Endothelial cell (in vitro differentiated cells): Measurements from ENCODE around the gene NUDT16L1. TPM values are rescaled to one million over a fixed set of nuclear protein-coding genes. Genes with fewer than 3 reads are reported as not detected.

Experiments used
- DNase-seq: peaks from one replicate; pipeline ENCODE4 v3.0.0; 2021; ENCODE audit warnings: low spot score
- H3K27ac Mint-ChIP-seq: one replicate; pipeline ENCODE4 v1.8.0; 2021; ENCODE audit warnings: mixed read lengths, inconsistent platforms; ENCODE audit not compliant: unreplicated experiment
- H3K27me3 Mint-ChIP-seq: one replicate; pipeline ENCODE4 v1.8.0; 2021; ENCODE audit warnings: mild to moderate bottlenecking, moderate library complexity, mixed read lengths, inconsistent platforms; ENCODE audit not compliant: unreplicated experiment
- H3K36me3 Mint-ChIP-seq: one replicate; pipeline ENCODE4 v1.8.0; 2021; ENCODE audit warnings: mild to moderate bottlenecking, low read depth, mixed read lengths, inconsistent platforms; ENCODE audit not compliant: unreplicated experiment
- H3K4me1 Mint-ChIP-seq: one replicate; pipeline ENCODE4 v1.8.0; 2021; ENCODE audit warnings: mild to moderate bottlenecking, mixed read lengths, inconsistent platforms; ENCODE audit not compliant: unreplicated experiment
- H3K4me3 Mint-ChIP-seq: one replicate; pipeline ENCODE4 v1.8.0; 2021; ENCODE audit warnings: mild to moderate bottlenecking, mixed read lengths, inconsistent platforms; ENCODE audit not compliant: unreplicated experiment
- H3K9me3 Mint-ChIP-seq: one replicate; pipeline ENCODE4 v1.8.0; 2021; ENCODE audit warnings: mixed read lengths, inconsistent platforms; ENCODE audit not compliant: unreplicated experiment
- total RNA-seq: library from RNA; stranded (reverse); fragmentation: NEBNext Ultra II Directional; extraction: Animal tissue kit (Norgen Biotek cat#: 25700); gene quantifications from one replicate; pipeline ENCODE4 v1.2.1, GENCODE V29; 2021; ENCODE audit not compliant: unreplicated experiment
- TF ChIP-seq, protein P1 (sequence below): fragments of 200-600 bp; sonication (generic); IDR thresholded peaks from one replicate; pipeline ENCODE4 v1.5.0; 2021; ENCODE audit warnings: antibody characterized with exemption; ENCODE audit not compliant: unreplicated experiment

Gene NUDT16L1
- total RNA-seq, 1 donor from 2014 or later: 43.1 TPM

DNA sequence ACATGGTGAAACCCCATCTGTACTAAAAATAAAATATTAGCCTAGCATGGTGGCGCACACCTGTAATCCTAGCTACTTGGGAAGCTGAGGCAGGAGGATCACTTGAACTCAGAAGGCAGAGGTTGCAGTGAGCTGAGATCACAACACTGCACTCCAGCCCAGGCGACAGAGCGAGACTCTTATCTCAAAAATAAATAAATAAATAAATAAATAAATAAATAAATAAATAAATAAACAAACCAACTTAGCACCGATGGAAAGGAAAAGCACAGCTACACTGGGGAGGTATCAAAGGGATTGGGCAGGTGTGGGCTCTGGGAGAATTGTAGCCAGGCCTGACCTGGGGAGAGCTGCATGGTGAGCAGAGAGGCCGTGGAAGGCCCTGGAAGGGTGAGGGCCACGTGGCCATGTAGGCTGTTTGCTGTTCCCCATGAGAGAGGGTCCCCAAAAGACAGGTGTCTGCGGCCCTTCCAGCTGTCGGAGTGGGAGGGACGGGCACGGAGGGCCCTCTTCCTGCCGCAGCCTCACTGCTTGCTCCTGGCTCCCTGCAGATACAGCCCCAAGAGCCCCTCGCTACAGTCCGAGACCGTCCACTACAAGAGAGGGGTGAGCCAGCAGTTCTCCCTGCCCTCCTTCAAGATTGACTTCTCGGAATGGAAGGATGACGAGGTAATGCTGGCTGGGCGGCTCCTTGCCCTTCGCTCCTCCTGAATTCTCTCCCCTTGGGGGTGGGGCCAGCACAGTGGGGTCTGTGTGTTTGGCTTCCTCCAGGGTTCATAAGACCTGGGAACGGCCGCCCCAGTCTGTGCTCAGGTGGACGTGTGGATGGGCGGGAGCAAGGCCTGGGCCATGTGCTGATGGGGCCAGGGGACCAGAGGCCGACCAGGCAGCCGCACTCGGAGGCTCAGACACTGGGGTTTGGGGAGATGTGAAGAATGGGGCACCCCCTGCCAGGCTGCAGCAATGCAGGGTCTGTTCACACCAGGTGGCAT, 36.4 kb upstream of the NUDT16L1 start:
- H3K4me3 Mint-ChIP-seq: no peak overlapping the region
- H3K9me3 Mint-ChIP-seq: no peaks in the 10 kb centered on the region
- H3K27me3 Mint-ChIP-seq: peaks cover 1% of the 10 kb centered on the region
- peaks cover 26% of the 10 kb centered on the region for H3K36me3 Mint-ChIP-seq
- no peak overlapping the region for H3K27ac Mint-ChIP-seq
- no peaks in the 10 kb centered on the region for H3K4me1 Mint-ChIP-seq
- DNase-seq: no peak
- TF ChIP-seq, protein P1, sequence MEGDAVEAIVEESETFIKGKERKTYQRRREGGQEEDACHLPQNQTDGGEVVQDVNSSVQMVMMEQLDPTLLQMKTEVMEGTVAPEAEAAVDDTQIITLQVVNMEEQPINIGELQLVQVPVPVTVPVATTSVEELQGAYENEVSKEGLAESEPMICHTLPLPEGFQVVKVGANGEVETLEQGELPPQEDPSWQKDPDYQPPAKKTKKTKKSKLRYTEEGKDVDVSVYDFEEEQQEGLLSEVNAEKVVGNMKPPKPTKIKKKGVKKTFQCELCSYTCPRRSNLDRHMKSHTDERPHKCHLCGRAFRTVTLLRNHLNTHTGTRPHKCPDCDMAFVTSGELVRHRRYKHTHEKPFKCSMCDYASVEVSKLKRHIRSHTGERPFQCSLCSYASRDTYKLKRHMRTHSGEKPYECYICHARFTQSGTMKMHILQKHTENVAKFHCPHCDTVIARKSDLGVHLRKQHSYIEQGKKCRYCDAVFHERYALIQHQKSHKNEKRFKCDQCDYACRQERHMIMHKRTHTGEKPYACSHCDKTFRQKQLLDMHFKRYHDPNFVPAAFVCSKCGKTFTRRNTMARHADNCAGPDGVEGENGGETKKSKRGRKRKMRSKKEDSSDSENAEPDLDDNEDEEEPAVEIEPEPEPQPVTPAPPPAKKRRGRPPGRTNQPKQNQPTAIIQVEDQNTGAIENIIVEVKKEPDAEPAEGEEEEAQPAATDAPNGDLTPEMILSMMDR: no peak

DNA sequence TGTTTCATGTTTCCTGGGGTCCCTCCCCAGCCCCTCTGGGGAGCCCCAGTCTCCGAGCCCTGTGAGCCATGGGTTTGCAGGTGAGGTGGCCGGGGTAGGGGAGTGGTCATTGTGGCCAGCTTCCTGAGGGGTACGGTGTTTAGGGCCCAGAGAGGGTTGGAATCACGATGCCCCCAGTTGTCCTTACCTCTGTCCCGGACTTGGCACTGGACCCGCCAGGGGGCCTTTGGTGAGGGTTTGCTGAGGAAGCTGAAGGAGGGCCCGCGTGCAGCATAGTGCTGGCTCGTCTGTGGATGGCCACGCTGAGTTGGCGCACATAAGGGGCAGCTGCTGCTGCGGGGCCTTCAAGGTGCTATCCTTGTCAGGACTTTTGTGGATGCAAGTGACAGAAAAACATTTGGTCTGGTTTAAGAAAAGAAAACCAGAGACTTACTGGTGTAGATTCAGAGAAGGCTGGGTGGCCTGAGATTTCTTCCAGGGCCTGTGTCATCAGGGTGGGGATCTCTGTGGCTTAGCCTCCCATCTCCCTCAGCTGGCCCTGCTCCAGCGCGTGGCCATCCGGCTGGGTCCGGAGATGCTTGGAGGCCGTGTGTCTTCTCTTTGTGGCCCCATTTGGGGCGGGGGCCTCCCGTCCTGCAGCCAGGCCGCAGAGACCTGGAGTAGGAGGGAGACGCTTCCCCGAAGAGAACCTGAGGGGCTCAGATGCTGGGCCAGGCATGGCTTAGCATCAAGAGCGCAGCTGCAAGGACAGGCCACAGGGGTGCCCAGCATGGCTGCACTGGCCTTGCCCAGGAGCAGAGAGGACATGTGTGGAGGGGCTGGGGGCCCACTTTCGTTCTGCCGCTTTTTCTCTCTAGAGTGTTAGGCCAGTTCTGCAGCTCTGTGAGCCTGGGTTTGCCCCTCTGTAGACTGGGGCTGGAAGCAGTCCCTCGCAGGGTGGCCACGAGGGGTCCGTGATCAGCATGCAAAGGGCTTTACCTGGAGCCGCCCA, 33.7 kb upstream of the NUDT16L1 start:
- Mint-ChIP-seq H3K36me3 (peaks cover 29% of the 10 kb centered on the region), H3K27me3 (peaks cover 3% of the 10 kb centered on the region), H3K27ac (no peak overlapping the region), H3K4me3 (peak overlapping the region; percentile 57), H3K4me1 (peaks cover 8% of the 10 kb centered on the region), H3K9me3 (no peaks in the 10 kb centered on the region)
- no peak for DNase-seq
- TF ChIP-seq, protein P1: no peak

DNA sequence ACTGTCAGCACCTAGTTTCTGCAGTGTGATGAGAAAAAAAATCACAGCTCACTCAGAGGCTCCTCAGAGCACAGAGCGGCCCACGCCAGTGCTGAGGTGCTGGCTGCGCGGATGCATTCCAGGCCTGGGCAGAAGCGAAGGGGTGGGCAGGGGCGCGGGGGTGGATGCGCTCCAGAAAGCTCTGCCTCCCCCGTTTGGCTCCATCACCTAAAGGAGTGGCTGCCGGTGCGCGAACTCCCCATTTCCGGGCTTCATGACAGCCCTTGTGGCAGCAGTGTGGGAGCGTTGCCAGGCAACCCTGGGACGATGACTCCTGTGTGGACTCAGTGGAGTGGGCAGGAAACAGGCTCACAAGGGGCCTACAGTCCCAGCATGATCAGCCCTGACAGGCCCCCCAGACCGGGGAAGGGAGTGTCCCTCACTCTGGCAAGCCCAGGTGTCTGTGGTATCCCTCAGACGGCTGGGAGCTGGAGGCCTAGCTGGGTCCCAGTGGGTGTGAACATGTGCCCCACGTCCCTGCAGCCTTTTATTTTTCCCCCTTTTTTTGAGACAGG, 32.8 kb upstream of the NUDT16L1 start:
- DNase-seq: no peak
- peaks cover 9% of the 10 kb centered on the region for H3K4me1 Mint-ChIP-seq
- H3K4me3 Mint-ChIP-seq: peak overlapping the region; percentile 65
- H3K27ac Mint-ChIP-seq: peak overlapping the region; percentile 83
- H3K36me3 Mint-ChIP-seq: peaks cover 28% of the 10 kb centered on the region
- peaks cover 3% of the 10 kb centered on the region for H3K27me3 Mint-ChIP-seq
- TF ChIP-seq, protein P1: no peak
- H3K9me3 Mint-ChIP-seq: no peaks in the 10 kb centered on the region

DNA sequence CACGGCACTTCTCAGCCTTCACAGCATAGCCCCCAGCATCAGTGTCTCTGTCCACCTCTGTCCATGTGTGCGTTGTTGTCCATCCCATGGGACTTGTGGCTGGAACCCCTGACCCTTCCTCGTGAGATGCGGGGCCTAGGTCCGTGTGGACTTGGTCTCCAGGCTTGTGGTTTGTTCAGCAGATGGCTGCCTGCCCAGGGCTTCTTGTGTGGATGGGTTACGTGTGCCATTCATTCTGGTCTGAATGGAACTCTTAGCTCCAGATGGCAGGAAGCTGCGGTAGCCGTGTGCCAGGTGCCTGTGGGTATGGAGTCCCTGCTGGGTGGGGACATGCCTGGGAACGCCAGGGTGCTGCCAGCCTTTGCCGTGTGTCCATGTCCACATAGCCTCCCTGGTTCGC, 31.7 kb upstream of the NUDT16L1 start:
- Mint-ChIP-seq H3K36me3 (peaks cover 25% of the 10 kb centered on the region), H3K4me1 (peaks cover 9% of the 10 kb centered on the region), H3K27ac (no peak overlapping the region), H3K9me3 (no peaks in the 10 kb centered on the region), H3K4me3 (no peak overlapping the region), H3K27me3 (peaks cover 2% of the 10 kb centered on the region)
- DNase-seq: no peak
- TF ChIP-seq, protein P1: no peak
